HepG2 (cell line): ENCODE measurements around the gene CMIP. TPM values are rescaled to one million over a fixed set of nuclear protein-coding genes. Genes with fewer than 3 reads are reported as not detected.

ENCODE experiments used
- CENPT ChIP-seq: sonication (generic); formaldehyde crosslinking; IDR thresholded peaks from 2 replicates; pipeline ENCODE4 v1.8.0; 2022; ENCODE audit warnings: low read depth, mild to moderate bottlenecking, moderate library complexity, missing genetic modification reagents
- CENPX ChIP-seq: sonication (generic); formaldehyde crosslinking; IDR thresholded peaks from 2 replicates; pipeline ENCODE4 v1.9.0; 2021; ENCODE audit warnings: mild to moderate bottlenecking, missing genetic modification reagents, moderate library complexity
- ETV5 ChIP-seq: IDR thresholded peaks from 2 replicates; pipeline ENCODE4 v1.6.1; 2018; ENCODE audit warnings: missing biosample characterization, missing genetic modification reagents, inconsistent platforms, borderline replicate concordance
- FOXK1 ChIP-seq: sonication (generic); formaldehyde crosslinking; IDR thresholded peaks from 2 replicates; pipeline ENCODE4 v1.4.0; 2020; ENCODE audit warnings: low read depth, missing genetic modification reagents, borderline replicate concordance
- GTF2F1 ChIP-seq: fragments of 150-350 bp; IDR thresholded peaks from 2 replicates; pipeline ENCODE4 v1.6.1; 2014; ENCODE audit warnings: low read length
- HHEX ChIP-seq: IDR thresholded peaks from 2 replicates; pipeline ENCODE4 v1.6.1; 2016; ENCODE audit warnings: control low read depth
- MXD4 ChIP-seq: IDR thresholded peaks from 2 replicates; pipeline ENCODE4 v1.6.1; 2016; ENCODE audit warnings: mild to moderate bottlenecking, missing biosample characterization, missing genetic modification reagents
- RBM22 ChIP-seq: fragments of 200-400 bp; formaldehyde crosslinking; optimal IDR thresholded peaks from 2 replicates; pipeline ENCODE3; 2017; ENCODE audit warnings: mild to moderate bottlenecking, low read length, moderate library complexity
- SP140L ChIP-seq: sonication (generic); formaldehyde crosslinking; IDR thresholded peaks from 2 replicates; pipeline ENCODE4 v1.4.0; 2020; ENCODE audit warnings: missing genetic modification reagents, borderline replicate concordance
- TEAD3 ChIP-seq: optimal IDR thresholded peaks from 2 replicates; pipeline ENCODE3; 2016; ENCODE audit warnings: borderline replicate concordance
- ZBTB38 ChIP-seq: sonication (generic); formaldehyde crosslinking; IDR thresholded peaks from 2 replicates; pipeline ENCODE4 v1.5.1; 2020; ENCODE audit warnings: mild to moderate bottlenecking, missing genetic modification reagents
- ZIK1 ChIP-seq: sonication (generic); formaldehyde crosslinking; IDR thresholded peaks from 2 replicates; pipeline ENCODE4 v1.5.0; 2020; ENCODE audit warnings: mild to moderate bottlenecking, low read depth, missing genetic modification reagents, borderline replicate concordance
- ZNF264 ChIP-seq: sonication (generic); formaldehyde crosslinking; IDR thresholded peaks from 2 replicates; pipeline ENCODE4 v1.4.0; 2020; ENCODE audit warnings: missing genetic modification reagents
- ZNF569 ChIP-seq: sonication (generic); formaldehyde crosslinking; IDR thresholded peaks from 2 replicates; pipeline ENCODE4 v1.5.0; 2020; ENCODE audit warnings: mild to moderate bottlenecking, missing genetic modification reagents, moderate library complexity, borderline replicate concordance
- ZNF570 ChIP-seq: sonication (generic); formaldehyde crosslinking; IDR thresholded peaks from 2 replicates; pipeline ENCODE4 v1.4.0; 2020; ENCODE audit warnings: mild to moderate bottlenecking, missing genetic modification reagents, borderline replicate concordance
- ZSCAN12 ChIP-seq: sonication (generic); formaldehyde crosslinking; IDR thresholded peaks from 2 replicates; pipeline ENCODE4 v1.9.0; 2021; ENCODE audit warnings: mild to moderate bottlenecking, missing genetic modification reagents
- ZSCAN9 ChIP-seq: IDR thresholded peaks from 2 replicates; pipeline ENCODE4 v1.6.1; 2016; ENCODE audit warnings: borderline replicate concordance
- polyA plus RNA-seq, 8 experiments: library from polyadenylated mRNA; depleted of rRNA in 3 of 8; stranded (reverse) in 7 of 8; unstranded in 1 of 8; fragments of >200 nt; fragmentation: Illumina TruSeq in 4 of 8; extraction: Trizol in 4 of 8; gene quantifications; 2 replicates each; pipeline versions ENCODE4 v1.2.1 to v1.2.3, GENCODE V29; 2011 to 2016; ENCODE audit warnings: low read depth in 4 of 8, missing spikeins in 1 of 8, mixed read lengths in 1 of 8; ENCODE audit not compliant: insufficient read depth in 1 of 8
- total RNA-seq, 5 experiments: library from RNA; depleted of rRNA; stranded (reverse); fragments of >200 nt; fragmentation: Illumina TruSeq; extraction: Trizol; gene quantifications; 2 replicates each; pipeline ENCODE4 v1.2.3, GENCODE V29; 2016; ENCODE audit warnings: low read depth in 1 of 5
- TF ChIP-seq, protein P1 (sequence below): sonication (generic); formaldehyde crosslinking; IDR thresholded peaks from 2 replicates; pipeline ENCODE4 v1.4.0; 2020; ENCODE audit warnings: low read depth, mild to moderate bottlenecking, missing genetic modification reagents
- TF ChIP-seq, protein P2 (sequence below): sonication (generic); formaldehyde crosslinking; IDR thresholded peaks from 2 replicates; pipeline ENCODE4 v1.4.0; 2020; ENCODE audit warnings: missing genetic modification reagents
- TF ChIP-seq, protein P3 (sequence below), 2 experiments: fragments of 450-650 bp in 1 of 2; sonication (generic) in 1 of 2; formaldehyde crosslinking; IDR thresholded peaks; 2 replicates each; pipeline versions ENCODE4 v1.5.0 to v1.8.0; 2020 to 2022; ENCODE audit warnings: mild to moderate bottlenecking in 1 of 2, missing genetic modification reagents in 1 of 2
- TF ChIP-seq, protein P4 (sequence below): IDR thresholded peaks from 2 replicates; pipeline ENCODE4 v1.6.1; 2016; ENCODE audit warnings: low read depth
- TF ChIP-seq, protein P5 (sequence below): sonication (generic); formaldehyde crosslinking; IDR thresholded peaks from 2 replicates; pipeline ENCODE4 v1.4.0; 2020; ENCODE audit warnings: missing genetic modification reagents
- TF ChIP-seq, protein P6 (sequence below): sonication (generic); formaldehyde crosslinking; conservative IDR thresholded peaks from 2 replicates; pipeline ENCODE4 v1.8.0; 2022; ENCODE audit warnings: mild to moderate bottlenecking, moderate library complexity, missing genetic modification reagents
- TF ChIP-seq, protein P7 (sequence below): sonication (generic); formaldehyde crosslinking; IDR thresholded peaks from 2 replicates; pipeline ENCODE4 v1.4.0; 2020; ENCODE audit warnings: mild to moderate bottlenecking, missing genetic modification reagents

CMIP gene
- total and polyA plus RNA-seq, 2 of the 13 experiments (the other 11 are each of a cell fraction or from before 2014, with no cell fraction given) = 10.9 to 18.1 TPM

DNA sequence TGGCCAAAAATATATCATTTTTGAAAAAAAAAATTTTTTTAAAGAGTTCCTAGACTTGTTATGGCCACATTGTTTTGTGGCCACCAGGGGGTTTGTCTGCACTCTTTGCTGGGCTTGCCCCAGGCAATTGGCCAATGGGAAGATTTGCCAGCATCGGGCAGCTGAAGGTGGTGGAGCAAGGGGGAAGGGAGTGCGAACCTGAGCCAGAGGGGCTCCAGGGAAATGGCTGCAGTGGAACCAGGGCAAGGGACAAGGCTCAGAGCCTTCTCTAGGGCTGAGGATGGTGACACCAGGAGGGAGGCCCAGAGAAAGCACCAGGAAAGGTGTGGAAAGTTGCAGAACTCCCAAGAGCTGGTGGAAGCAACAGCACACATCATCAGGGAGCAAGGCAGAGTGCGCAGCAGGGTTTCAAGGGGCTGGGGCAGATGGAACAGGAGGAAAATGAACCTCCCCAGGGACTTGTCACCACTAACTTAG is 15.5 kb upstream of the CMIP start (continued):
- TF ChIP-seq, protein P1, sequence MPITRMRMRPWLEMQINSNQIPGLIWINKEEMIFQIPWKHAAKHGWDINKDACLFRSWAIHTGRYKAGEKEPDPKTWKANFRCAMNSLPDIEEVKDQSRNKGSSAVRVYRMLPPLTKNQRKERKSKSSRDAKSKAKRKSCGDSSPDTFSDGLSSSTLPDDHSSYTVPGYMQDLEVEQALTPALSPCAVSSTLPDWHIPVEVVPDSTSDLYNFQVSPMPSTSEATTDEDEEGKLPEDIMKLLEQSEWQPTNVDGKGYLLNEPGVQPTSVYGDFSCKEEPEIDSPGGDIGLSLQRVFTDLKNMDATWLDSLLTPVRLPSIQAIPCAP = no peak
- TF ChIP-seq GTF2F1 = no peak
- TF ChIP-seq, protein P2, sequence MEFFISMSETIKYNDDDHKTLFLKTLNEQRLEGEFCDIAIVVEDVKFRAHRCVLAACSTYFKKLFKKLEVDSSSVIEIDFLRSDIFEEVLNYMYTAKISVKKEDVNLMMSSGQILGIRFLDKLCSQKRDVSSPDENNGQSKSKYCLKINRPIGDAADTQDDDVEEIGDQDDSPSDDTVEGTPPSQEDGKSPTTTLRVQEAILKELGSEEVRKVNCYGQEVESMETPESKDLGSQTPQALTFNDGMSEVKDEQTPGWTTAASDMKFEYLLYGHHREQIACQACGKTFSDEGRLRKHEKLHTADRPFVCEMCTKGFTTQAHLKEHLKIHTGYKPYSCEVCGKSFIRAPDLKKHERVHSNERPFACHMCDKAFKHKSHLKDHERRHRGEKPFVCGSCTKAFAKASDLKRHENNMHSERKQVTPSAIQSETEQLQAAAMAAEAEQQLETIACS = no peak
- no peak for TF ChIP-seq MXD4 (CRISPR knock-in tag)
- TF ChIP-seq, protein P3, sequence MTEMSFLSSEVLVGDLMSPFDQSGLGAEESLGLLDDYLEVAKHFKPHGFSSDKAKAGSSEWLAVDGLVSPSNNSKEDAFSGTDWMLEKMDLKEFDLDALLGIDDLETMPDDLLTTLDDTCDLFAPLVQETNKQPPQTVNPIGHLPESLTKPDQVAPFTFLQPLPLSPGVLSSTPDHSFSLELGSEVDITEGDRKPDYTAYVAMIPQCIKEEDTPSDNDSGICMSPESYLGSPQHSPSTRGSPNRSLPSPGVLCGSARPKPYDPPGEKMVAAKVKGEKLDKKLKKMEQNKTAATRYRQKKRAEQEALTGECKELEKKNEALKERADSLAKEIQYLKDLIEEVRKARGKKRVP (CRISPR knock-in tag; IDR thresholded peaks at IDR 0.05) = no peak; a peak in 1 of 4 replicates
- TF ChIP-seq ZSCAN12 (CRISPR knock-in tag) = no peak
- peak; percentile 33; the same call in 1 of the 2 replicates for TF ChIP-seq ETV5 (CRISPR knock-in tag)
- TF ChIP-seq, protein P4, sequence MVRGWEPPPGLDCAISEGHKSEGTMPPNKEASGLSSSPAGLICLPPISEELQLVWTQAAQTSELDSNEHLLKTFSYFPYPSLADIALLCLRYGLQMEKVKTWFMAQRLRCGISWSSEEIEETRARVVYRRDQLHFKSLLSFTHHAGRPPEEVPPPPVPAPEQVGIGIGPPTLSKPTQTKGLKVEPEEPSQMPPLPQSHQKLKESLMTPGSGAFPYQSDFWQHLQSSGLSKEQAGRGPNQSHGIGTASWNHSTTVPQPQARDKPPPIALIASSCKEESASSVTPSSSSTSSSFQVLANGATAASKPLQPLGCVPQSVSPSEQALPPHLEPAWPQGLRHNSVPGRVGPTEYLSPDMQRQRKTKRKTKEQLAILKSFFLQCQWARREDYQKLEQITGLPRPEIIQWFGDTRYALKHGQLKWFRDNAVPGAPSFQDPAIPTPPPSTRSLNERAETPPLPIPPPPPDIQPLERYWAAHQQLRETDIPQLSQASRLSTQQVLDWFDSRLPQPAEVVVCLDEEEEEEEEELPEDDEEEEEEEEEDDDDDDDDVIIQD (CRISPR knock-in tag) = no peak
- TF ChIP-seq SP140L (CRISPR knock-in tag) = no peak; the same call in 1 of the 2 replicates
- TF ChIP-seq, protein P5, sequence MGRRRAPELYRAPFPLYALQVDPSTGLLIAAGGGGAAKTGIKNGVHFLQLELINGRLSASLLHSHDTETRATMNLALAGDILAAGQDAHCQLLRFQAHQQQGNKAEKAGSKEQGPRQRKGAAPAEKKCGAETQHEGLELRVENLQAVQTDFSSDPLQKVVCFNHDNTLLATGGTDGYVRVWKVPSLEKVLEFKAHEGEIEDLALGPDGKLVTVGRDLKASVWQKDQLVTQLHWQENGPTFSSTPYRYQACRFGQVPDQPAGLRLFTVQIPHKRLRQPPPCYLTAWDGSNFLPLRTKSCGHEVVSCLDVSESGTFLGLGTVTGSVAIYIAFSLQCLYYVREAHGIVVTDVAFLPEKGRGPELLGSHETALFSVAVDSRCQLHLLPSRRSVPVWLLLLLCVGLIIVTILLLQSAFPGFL (CRISPR knock-in tag) = no peak
- TF ChIP-seq ZSCAN9 (CRISPR knock-in tag) = peak; percentile 83
- TF ChIP-seq RBM22 = no peak
- no peak for TF ChIP-seq ZNF570
- no peak for TF ChIP-seq CENPT (CRISPR knock-in tag)
- TF ChIP-seq CENPX (CRISPR knock-in tag) = no peak
- no peak for TF ChIP-seq FOXK1 (CRISPR knock-in tag)
- TF ChIP-seq, protein P6, sequence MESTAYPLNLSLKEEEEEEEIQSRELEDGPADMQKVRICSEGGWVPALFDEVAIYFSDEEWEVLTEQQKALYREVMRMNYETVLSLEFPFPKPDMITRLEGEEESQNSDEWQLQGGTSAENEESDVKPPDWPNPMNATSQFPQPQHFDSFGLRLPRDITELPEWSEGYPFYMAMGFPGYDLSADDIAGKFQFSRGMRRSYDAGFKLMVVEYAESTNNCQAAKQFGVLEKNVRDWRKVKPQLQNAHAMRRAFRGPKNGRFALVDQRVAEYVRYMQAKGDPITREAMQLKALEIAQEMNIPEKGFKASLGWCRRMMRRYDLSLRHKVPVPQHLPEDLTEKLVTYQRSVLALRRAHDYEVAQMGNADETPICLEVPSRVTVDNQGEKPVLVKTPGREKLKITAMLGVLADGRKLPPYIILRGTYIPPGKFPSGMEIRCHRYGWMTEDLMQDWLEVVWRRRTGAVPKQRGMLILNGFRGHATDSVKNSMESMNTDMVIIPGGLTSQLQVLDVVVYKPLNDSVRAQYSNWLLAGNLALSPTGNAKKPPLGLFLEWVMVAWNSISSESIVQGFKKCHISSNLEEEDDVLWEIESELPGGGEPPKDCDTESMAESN (CRISPR knock-in tag) = no peak
- TF ChIP-seq, protein P7, sequence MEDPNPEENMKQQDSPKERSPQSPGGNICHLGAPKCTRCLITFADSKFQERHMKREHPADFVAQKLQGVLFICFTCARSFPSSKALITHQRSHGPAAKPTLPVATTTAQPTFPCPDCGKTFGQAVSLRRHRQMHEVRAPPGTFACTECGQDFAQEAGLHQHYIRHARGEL (CRISPR knock-in tag) = no peak
- TF ChIP-seq HHEX (CRISPR knock-in tag) = no peak
- TF ChIP-seq TEAD3 (CRISPR knock-in tag) = no peak
- peak; percentile 45; the same call in 1 of the 2 replicates for TF ChIP-seq ZBTB38 (CRISPR knock-in tag)
- TF ChIP-seq ZIK1 (CRISPR knock-in tag) = no peak
- TF ChIP-seq ZNF569 (CRISPR knock-in tag) = no peak
- TF ChIP-seq ZNF264 (CRISPR knock-in tag) = no peak
